GM19043 (cell line): ENCODE measurements around the gene MRPS5.

Source experiments
- ATAC-seq: cut with Tn5 transposase; IDR thresholded peaks from one replicate; pipeline ENCODE4 v1.9.1; 2021; ENCODE audit warnings: low read depth; ENCODE audit not compliant: unreplicated experiment

The MRPS5 gene

GRCh38 chr2:95091885-95092555 lies 29.6 kb downstream of the MRPS5 start:
- no peak for ATAC-seq

DNA sequence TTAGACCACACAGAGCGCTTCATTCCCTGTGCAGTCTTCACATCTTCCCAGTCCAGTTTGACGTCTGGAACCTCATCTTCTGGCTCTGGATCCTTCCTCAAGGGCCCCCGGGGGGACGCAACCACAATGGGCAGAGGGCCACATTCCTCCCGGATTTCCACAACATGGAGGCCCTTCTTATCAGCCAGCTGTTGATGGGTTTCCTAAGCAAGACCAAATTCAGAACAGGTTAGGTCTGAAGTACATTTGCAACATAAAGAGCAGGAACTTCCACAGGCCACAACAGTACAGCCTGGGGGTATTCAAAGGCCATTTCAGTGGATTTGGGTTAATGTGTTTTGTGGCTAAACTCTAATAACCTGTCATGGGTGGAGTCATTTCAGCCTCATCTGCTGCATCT lies 34.2 kb downstream of the MRPS5 start:
- ATAC-seq = no peak

DNA sequence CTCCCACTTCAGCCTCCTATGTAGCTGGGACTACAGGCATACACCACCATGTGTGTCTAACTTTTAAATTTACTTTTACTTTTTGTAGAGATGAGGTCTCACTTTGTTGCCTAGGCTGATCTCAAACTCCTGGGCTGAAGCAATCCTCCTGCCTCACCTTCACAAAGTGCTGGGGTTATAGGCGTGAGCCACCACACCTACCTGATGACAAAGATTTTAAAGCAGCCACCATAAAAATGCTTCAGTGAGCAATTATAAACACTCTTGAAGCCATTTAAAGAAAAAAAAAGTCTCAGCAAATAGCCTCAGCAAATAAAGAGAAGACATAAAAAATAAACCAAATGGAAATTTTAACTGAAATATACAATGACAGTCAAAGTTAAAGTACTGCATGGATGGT lies 35.6 kb downstream of the MRPS5 start:
- ATAC-seq = no peak

- no peak for ATAC-seq
Measured at GRCh38 chr2:95082477-95082876, 39.1 kb downstream of the MRPS5 start.

DNA sequence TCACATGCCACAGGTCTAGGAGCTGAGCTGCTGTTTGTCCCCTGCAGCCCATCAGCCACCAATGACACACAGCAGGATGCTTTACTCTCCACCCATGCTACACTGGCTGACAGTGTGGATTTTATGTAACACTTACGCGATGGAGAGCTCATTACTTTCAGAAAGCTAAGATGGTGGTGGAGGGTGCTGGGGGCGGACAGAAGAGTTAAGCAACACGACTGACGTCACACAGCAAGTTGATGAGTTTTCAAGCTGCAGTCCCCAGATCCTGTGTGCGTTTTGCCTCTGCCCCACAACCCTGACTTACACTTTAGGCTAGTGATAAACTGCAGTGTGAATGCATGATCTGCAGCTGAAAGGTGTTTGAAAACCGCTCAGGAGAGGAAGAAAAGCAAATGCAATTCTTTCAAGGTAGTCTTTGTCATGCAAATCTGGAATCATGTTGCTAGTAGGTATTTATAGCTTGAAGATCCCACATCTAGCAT lies 42.4 kb downstream of the MRPS5 start:
- no peak for ATAC-seq

DNA sequence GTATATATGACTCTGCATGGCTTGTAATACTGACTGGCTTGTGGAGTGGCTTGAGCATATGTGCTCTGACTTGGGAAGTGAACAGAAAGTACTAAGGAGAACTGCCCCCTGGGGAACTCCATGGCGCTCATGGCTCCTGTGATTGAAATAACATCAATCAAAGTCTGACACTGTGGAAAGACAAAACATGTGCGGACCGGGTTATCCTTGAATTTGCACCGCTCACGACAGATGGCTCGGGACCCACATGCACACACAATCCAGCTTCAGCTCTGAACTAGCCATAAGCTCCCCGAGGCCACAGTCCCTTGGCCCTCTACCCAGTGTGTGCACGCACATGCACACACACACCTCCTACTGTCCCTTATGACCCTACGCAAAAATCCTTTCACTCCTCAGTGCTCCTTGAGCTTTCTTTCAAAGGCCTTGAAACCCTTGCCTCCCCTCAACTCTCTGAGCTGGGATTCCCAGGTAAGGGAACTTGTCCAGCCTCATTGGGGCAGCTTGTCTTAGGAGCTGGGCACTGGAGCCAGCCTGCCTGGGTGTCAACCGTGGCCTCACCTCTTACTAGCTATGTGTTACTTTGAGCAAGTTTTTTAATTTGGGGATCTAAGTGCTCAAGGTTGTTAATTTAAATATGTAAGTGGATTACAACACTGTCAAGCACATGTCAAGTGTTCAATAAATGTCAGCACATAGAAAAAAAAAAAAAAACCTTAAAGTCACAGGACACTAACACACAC lies 43.6 kb downstream of the MRPS5 start:
- no peak for ATAC-seq

DNA sequence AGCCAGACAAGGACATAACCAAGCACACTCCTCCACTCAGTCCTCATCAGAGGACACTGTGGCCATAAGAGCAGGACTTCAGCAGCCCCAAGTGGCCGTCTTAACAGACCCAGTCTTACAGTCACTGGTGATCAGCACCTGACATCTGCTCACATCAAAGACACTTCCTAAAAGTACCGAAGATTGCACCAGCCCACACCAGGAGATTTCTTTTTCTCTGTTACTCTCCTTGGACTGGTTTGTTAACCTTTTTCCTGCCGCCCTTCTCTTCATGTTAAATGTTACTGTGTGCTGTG lies 44.1 kb downstream of the MRPS5 start:
- ATAC-seq = no peak

- ATAC-seq = peak; percentile 76
Measured at GRCh38 chr2:95076705-95077529, 44.7 kb downstream of the MRPS5 start.

DNA sequence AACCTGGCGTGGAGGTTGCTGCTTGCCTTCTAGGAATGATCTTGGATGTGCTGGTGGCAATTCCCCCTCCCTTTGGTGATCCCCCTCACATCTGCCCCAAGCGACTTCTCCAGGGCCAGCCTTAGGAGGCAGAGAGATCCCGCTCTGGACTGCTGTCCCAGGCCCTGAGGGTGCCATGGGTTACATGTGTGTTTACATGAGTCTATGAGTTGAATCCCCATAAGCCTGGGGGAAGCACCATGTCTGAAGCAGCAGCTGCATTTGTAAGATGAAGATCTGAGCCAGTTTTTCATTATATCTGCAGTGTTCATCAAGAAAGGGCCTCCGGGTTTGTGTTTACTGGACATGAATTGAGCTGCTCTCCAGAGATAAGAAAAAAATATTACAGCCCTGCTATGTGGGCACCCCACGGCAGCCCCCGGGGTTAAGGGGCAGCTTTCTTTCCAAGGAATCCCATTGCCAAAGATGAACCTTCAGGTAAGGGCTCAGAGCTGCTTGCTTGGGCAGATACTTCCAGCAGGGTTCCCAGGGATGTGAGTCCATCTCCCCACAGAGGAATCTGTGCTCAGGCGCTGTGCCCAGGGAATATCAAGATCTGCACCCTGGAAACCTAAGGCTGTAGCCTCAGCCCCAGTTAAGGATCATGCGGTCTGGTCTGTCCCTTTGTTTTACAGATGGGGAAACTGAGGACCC lies 46.0 kb downstream of the MRPS5 start:
- ATAC-seq = no peak

DNA sequence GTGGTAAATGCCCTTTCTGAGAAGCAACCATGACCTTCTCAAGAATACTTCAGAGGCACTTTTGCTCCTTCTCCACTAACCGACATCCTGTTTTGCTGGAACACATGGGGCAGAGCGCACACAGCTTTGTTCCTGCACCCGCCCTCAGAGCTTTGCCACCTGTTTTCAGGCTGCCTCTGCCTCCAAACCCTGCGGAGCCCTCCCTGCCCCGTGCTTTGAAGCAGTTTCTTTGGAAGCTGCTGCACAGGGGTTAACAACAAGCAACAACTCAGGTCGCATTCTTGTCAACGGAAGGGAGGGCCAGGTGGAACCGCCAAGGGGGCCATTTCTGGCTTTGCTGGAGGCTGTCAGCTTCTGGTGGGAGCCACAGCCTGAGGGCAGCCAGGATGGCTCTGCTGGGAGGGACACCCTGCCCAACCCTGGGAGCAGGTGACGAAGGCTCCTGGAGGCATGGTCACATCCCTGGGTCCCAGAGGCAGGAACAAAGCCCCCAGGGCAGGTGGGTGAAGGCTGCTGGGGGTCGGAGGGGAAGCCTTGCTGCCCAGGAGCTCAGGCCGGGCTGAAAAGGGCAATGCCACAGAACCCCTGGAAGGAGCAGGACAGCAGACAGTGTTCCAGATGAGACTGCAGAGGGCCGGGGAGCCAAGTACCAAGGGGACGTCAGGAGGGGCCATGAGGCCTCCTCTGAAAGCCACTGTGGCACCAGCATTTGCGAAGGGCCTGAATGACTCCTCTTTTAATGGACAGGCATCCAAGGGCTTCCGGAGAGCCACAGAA lies 46.8 kb downstream of the MRPS5 start:
- ATAC-seq = no peak

DNA sequence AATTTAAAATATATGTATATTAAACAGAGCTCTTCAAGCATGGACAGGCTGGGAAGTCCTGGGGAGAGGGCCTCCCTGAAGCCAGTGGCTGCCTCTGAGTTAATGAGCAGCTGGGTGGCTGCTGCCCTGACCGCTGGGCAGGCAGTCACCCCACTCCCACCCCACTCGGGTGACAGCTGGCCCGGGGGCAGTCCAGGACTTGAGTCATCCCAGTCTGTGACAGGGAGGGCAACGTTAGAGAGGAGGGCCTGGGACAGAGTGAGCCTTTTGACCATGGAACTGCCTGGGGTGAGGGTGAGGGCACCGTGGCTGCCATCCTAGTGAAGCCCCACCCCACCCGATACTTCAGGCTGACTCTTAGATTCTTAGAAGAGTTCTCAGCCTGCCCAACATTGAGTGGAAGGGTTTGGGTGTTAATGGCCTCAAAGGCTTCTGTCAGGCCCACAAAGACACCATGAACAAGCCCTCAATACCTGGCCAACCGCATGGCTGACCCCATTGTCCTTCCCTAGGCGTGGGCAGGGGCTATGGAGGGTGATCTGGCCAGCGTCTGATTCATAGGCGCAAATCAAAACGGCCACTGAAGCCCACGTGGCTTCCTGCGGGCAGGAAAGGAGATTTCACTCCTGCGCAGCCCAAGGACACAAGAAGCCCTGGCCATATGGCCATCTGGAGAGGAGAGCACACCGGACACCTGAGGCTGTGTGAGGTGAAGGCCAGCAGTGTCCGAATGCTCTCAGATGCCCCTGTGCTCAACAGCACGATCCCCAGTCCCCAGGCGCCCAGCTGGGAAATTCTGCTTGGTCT lies 47.5 kb downstream of the MRPS5 start:
- ATAC-seq = no peak

GRCh38 chr2:95072424-95072823 lies 49.2 kb downstream of the MRPS5 start:
- no peak for ATAC-seq

GRCh38 chr2:95071856-95072255 lies 49.8 kb downstream of the MRPS5 start:
- no peak for ATAC-seq

DNA sequence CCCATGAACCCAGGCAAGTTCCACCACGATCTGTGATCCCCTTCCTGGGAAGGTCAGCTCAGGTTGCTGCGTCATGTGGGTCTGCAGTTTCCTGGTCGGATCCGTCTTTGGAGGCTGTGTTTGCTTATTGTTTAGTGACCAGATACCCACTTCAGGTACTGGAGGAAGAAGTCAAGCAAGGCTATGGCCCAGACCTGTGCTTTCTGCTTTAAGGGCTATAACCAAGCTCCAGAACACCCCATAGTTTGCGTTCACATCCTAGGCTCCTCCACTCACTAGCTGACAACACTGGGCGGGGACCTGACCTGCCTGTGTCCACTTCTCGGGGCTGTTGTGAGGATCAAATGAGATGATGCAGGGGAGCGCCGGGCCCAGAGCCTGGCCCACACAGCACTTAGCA lies 52.1 kb downstream of the MRPS5 start:
- ATAC-seq = no peak

GRCh38 chr2:95068256-95068655 lies 53.4 kb downstream of the MRPS5 start:
- ATAC-seq = no peak

DNA sequence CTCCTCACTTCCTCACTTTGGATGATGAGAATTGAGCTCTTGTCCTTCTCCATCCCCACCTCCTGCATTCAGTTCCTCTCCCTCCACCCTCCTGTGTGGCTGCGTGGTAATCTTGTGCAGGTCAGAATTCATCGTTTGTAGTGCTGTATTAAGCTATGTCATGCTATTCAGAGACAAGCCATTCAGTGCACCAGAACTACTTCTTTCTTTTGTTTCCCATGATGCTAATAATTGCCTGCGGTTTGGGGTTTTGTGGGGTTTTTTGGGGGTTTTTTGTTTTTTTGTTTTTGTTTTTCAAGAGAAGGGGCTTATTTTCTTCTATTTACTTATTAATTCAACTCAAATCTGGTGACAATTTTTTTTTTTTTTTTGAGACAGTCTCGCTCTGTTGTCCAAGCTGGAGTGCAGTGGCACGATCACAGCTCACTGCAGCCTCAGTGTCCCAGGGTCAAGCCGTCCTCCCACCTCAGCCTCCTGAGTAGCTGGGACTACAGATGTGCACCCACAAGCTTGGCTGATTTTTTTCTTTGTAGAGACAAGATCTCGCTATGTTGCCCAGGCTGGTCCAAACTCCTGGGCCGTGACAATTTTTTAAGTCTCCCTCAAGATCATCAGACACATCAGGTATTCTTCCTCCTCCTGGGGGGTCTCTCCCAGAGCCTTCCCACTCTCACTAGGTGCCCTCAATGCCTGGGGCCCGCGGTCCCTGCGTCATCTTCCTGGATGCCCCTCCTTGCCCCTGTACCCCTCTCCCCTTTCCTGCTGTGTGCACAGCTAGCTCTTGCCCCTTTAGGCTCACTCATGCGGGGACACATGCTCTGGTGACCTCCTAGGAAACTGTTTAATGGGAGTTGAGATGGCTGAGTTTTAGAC lies 58.3 kb downstream of the MRPS5 start:
- ATAC-seq = peak; percentile 55

GRCh38 chr2:95062242-95063085 lies 59.1 kb downstream of the MRPS5 start:
- ATAC-seq = peak; percentile 10
